ENCODE measurements around the gene ARMC9. TPM values are rescaled to one million over a fixed set of nuclear protein-coding genes. Genes with fewer than 3 reads are reported as not detected.
"Not testable (repeated sequence)": the region's sequence is repeated elsewhere in the genome, so short reads cannot be mapped to it uniquely, and the experiment has no call there.

Gene ARMC9
- total RNA-seq, 1 donor from 2014 or later, result 15.1 TPM

GRCh38 chr2:231373184-231373583 lies 174.8 kb downstream of the ARMC9 start:
- FAIRE-seq (no peak), DNase-seq (ENCODE audit: low spot score in 2 of 2) (no peak)

DNA sequence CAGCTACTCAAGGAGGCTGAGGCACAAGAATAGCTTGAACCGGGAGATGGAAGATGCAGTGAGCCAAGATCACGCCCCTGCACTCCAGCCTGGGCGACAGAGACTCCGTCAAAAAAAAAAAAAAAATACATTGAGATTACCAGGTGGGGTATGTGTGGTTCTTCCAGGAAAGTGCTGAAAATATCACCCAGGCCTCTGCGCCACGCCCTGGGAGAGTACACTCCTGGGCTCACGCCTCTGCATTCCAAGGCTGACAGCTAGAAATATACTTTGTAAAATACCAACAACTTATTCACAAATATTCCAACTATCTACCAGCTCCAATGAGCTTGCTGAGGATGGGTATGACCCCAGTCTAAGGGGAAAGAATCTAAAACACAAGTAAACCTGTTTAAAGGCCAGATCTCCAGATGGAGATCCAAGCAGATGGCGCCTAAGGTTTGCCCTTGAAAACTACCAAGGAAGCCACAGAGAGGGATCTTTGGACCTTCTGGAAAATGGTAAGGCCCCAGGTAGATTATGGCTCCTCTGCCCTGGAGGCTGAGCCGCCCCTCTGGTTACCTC lies 175.4 kb downstream of the ARMC9 start:
- DNase-seq (ENCODE audit: low spot score in 2 of 2) (no peak), FAIRE-seq (no peak)

DNA sequence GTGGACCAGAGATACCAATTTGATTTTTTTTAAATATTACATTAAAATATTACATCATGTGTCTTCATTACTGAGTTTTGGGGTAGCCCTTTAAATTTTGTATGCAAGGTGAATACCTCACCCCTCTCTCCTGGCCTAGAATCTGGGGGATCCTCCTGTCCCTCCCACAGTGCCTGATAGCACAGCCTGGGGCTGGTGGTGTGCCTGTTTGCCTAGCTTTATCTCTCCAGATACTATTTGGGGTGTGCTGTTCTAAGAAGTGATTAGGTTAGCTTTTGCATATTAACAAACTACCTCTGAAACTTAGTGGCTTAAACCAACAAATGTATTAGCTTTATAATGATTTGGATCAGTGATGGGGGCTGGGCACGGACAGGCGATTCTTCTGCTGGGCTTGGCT lies 176.3 kb downstream of the ARMC9 start:
- DNase-seq (ENCODE audit: low spot score in 2 of 2), result no peak
- FAIRE-seq, result no peak

GRCh38 chr2:231375994-231376615 lies 177.7 kb downstream of the ARMC9 start:
- not testable (repeated sequence) for FAIRE-seq; DNase-seq (ENCODE audit: low spot score in 2 of 2)

GRCh38 chr2:231376857-231377256 lies 178.4 kb downstream of the ARMC9 start:
- FAIRE-seq, result no peak
- no peak for DNase-seq (ENCODE audit: low spot score in 2 of 2)

GRCh38 chr2:231378026-231378722 lies 179.7 kb downstream of the ARMC9 start:
- FAIRE-seq, result no peak
- DNase-seq (ENCODE audit: low spot score in 2 of 2), result no peak

DNA sequence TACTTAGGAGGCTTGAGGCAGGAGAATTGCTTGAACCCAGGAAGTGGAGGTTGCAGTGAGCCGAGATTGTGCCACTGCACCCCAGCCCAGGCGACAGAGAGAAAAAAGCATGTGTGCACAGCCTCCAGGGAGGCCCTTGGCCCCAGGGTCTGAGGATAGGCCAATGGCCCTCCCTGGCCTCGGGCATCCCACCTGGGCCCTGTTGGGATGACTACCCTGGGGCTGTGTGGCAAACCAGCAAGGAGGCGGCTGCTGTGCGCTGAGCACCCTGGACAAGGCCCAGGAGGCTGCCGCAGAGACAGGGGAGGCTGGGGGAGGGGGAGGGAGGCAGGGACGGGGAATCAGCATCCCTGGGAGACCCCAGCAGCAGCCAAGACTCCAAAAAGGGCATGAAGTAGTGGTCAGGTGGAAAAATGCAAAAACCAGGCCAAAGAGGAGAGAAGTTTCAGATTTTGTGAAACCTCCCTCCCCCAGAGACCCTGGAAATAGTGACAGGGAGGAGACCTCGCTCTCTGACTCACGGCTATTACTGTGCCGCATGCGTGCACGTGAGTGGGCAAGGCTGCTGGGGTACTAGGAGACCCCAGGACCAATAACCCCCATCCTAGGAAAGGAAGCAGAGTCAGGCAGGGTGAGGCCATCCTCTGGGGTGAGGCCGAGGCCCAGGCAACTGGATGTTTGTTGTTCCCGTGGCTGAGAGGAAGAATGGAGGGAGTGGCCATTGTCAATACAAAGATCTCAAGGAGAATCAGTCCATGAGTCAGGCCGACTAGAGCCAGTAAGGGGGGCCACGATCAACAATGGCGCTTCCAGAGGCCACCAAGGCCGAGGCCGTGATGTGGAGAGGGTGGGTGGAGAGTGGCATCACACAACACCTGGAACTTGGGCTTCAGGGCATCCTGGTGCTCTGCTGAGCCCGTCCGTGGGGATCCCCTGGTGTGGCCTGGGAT lies 181.1 kb downstream of the ARMC9 start:
- FAIRE-seq, result no peak
- no peak for DNase-seq (ENCODE audit: low spot score in 2 of 2)

GRCh38 chr2:231380307-231380706 lies 181.9 kb downstream of the ARMC9 start:
- DNase-seq (ENCODE audit: low spot score in 2 of 2) (no peak), FAIRE-seq (no peak)

DNA sequence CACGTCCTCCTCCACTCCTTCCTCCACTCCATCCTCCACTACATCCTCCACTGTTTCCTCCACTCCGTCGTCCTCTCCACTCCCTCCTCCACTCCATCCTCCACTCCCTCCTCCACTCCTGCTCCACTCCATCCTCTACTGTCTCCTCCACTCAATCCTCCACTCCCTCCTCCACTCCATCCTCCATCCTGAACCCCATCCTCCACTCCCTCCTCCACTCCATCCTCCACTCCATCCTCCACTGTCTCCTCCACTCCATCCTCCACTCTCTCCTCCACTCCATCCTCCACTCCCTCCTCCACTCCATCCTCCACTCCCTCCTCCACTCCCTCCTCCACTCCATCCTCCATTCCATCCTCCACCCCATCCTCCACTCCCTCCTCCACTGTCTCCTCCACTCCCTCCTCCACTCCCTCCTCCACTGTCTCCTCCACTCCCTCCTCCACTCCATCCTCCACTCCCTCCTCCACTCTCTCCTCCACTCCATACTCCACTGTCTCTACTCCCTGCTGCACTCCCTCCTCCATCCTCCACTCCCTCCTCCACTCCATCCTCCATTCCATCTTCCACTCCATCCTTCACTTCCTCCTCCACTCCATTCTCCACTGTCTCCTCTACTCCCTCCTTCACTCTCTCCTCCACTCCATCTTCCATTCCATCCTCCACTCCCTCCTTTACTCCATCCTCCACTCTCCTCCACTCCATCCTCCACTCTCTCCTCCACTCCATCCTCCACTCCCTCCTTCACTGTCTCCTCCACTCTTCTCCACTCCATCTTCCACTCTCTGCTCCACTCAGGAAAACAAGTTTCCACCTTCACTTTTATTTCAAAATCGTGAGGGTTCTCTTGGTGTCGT lies 182.8 kb downstream of the ARMC9 start:
- no peak for FAIRE-seq
- DNase-seq (ENCODE audit: low spot score in 2 of 2), result no peak

GRCh38 chr2:231382116-231382515 lies 183.7 kb downstream of the ARMC9 start:
- no peak for DNase-seq (ENCODE audit: low spot score in 2 of 2)
- FAIRE-seq, result no peak

- no peak for FAIRE-seq
- no peak for DNase-seq (ENCODE audit: low spot score in 2 of 2)
These were observed 185.1 kb downstream of the ARMC9 start for GRCh38 chr2:231383416-231384108.

GRCh38 chr2:231384109-231384435 lies 185.6 kb downstream of the ARMC9 start:
- FAIRE-seq, result no peak
- DNase-seq (ENCODE audit: low spot score in 2 of 2), result no peak

DNA sequence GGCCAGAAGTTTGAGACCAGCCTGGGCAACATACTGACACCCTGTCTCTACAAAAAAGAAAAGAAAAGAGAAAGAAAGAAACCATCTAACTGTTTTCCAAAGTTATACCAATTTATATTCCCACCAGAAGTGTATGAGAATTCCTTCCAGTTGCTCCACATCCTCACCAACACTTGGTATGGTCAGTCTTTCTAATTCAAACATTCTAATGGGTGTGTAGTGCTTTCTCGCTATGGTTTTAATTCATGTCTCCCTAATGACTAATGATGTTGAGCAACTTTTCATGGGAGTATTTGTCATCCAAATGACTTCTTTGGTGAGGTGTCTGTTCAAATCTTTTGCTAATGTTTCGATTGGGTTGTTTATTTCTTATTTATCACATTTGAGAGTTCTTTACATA lies 186.5 kb downstream of the ARMC9 start:
- DNase-seq (ENCODE audit: low spot score in 2 of 2) (no peak), FAIRE-seq (no peak)

- DNase-seq (ENCODE audit: low spot score in 2 of 2) (no peak), FAIRE-seq (no peak)
These were observed 187.0 kb downstream of the ARMC9 start for GRCh38 chr2:231385429-231385828.

DNA sequence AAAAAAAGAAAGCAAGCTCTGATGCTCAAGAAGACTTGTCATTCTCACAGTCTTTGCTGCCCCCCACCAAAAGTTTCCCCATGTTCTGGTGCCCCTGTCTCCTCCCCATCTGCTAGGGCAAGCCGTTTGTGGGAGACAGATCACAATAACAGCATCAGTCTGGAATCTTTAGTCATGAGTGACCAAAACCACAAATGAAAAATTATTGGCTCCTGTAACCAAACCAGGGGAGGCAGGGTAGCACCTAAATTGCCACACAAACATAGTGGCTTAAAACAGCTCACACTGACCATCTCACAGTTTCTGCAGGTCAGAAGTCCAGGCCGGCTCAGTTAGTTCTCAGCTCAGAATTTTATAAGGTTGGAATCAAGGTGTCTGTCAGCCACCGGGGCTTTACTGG lies 188.0 kb downstream of the ARMC9 start:
- no peak for FAIRE-seq

GRCh38 chr2:231387904-231388724 lies 189.7 kb downstream of the ARMC9 start:
- FAIRE-seq (peak; percentile 64), DNase-seq (ENCODE audit: low spot score in 2 of 2) (peak; percentile 81)

More for the DNA sequence above, 188.0 kb downstream of the ARMC9 start:
- no peak for DNase-seq (ENCODE audit: low spot score in 2 of 2)

GRCh38 chr2:231388725-231389346 lies 190.4 kb downstream of the ARMC9 start:
- FAIRE-seq (no peak), DNase-seq (ENCODE audit: low spot score in 2 of 2) (peak in 1 of 2 donors; percentile 35)

GRCh38 chr2:231390667-231391066 lies 192.2 kb downstream of the ARMC9 start:
- DNase-seq (ENCODE audit: low spot score in 2 of 2), result peak in 1 of 2 donors; percentile 13
- no peak for FAIRE-seq
